Measurements from ENCODE around the gene GZMM.

Gene GZMM

GRCh38 chr19:590396-590745 is 46.5 kb downstream of the GZMM start:
- H3K9me3 ChIP-seq (ENCODE audit: severe bottlenecking): no peaks in the 10 kb centered on the region
- no peak overlapping the region for H3K27ac ChIP-seq (ENCODE audit: poor library complexity, severe bottlenecking)
- peak overlapping the region; percentile 18 for H3K4me3 ChIP-seq (ENCODE audit: severe bottlenecking)
- DNase-seq (ENCODE audit: low spot score) (no peak), ATAC-seq (ENCODE audit: low read depth) (no peak)
- H3K27me3 ChIP-seq (ENCODE audit: insufficient read depth, poor library complexity, severe bottlenecking): peaks cover 29% of the 10 kb centered on the region
- no peaks in the 10 kb centered on the region for H3K36me3 ChIP-seq (ENCODE audit: low read depth)
- no peak for TF ChIP-seq CTCF (IDR thresholded peaks at IDR 0.05; ENCODE audit: poor library complexity, severe bottlenecking)
- no peaks in the 10 kb centered on the region for H3K4me1 ChIP-seq (ENCODE audit: insufficient read depth, poor library complexity, severe bottlenecking)

- no peak for ATAC-seq (ENCODE audit: low read depth)
- no peaks in the 10 kb centered on the region for H3K9me3 ChIP-seq (ENCODE audit: severe bottlenecking)
- H3K4me3 ChIP-seq (ENCODE audit: severe bottlenecking): no peak overlapping the region
- no peaks in the 10 kb centered on the region for H3K36me3 ChIP-seq (ENCODE audit: low read depth)
- peaks cover 29% of the 10 kb centered on the region for H3K27me3 ChIP-seq (ENCODE audit: insufficient read depth, poor library complexity, severe bottlenecking)
- no peak for DNase-seq (ENCODE audit: low spot score)
- no peak overlapping the region for H3K27ac ChIP-seq (ENCODE audit: poor library complexity, severe bottlenecking)
- no peak for TF ChIP-seq CTCF (IDR thresholded peaks at IDR 0.05; ENCODE audit: poor library complexity, severe bottlenecking)
- no peaks in the 10 kb centered on the region for H3K4me1 ChIP-seq (ENCODE audit: insufficient read depth, poor library complexity, severe bottlenecking)
Observed at GRCh38 chr19:590750-591098, 46.9 kb downstream of the GZMM start.

- peaks cover 29% of the 10 kb centered on the region for H3K27me3 ChIP-seq (ENCODE audit: insufficient read depth, poor library complexity, severe bottlenecking)
- no peak for DNase-seq (ENCODE audit: low spot score)
- no peaks in the 10 kb centered on the region for H3K4me1 ChIP-seq (ENCODE audit: insufficient read depth, poor library complexity, severe bottlenecking)
Observed at GRCh38 chr19:591099-591958, 47.5 kb downstream of the GZMM start.

GRCh38 chr19:592101-592500 is 48.2 kb downstream of the GZMM start:
- no peak for DNase-seq (ENCODE audit: low spot score)
- Histone ChIP-seq H3K27me3 (ENCODE audit: insufficient read depth, poor library complexity, severe bottlenecking) (peaks cover 29% of the 10 kb centered on the region), H3K36me3 (ENCODE audit: low read depth) (no peaks in the 10 kb centered on the region), H3K9me3 (ENCODE audit: severe bottlenecking) (no peaks in the 10 kb centered on the region), H3K4me3 (ENCODE audit: severe bottlenecking) (no peak overlapping the region), H3K27ac (ENCODE audit: poor library complexity, severe bottlenecking) (no peak overlapping the region), H3K4me1 (ENCODE audit: insufficient read depth, poor library complexity, severe bottlenecking) (no peaks in the 10 kb centered on the region)
- no peak for TF ChIP-seq CTCF (IDR thresholded peaks at IDR 0.05; ENCODE audit: poor library complexity, severe bottlenecking)
- no peak for ATAC-seq (ENCODE audit: low read depth)

More at GRCh38 chr19:591099-591958, 47.5 kb downstream of the GZMM start:
- H3K36me3 ChIP-seq (ENCODE audit: low read depth): no peaks in the 10 kb centered on the region
- H3K4me3 ChIP-seq (ENCODE audit: severe bottlenecking): no peak overlapping the region
- H3K27ac ChIP-seq (ENCODE audit: poor library complexity, severe bottlenecking): no peak overlapping the region
- no peak for ATAC-seq (ENCODE audit: low read depth)
- no peak for TF ChIP-seq CTCF (IDR thresholded peaks at IDR 0.05; ENCODE audit: poor library complexity, severe bottlenecking)
- no peaks in the 10 kb centered on the region for H3K9me3 ChIP-seq (ENCODE audit: severe bottlenecking)

GRCh38 chr19:593055-593454 is 49.2 kb downstream of the GZMM start:
- Histone ChIP-seq H3K27me3 (ENCODE audit: insufficient read depth, poor library complexity, severe bottlenecking) (peaks cover 29% of the 10 kb centered on the region), H3K4me1 (ENCODE audit: insufficient read depth, poor library complexity, severe bottlenecking) (no peaks in the 10 kb centered on the region), H3K36me3 (ENCODE audit: low read depth) (no peaks in the 10 kb centered on the region), H3K9me3 (ENCODE audit: severe bottlenecking) (no peaks in the 10 kb centered on the region), H3K27ac (ENCODE audit: poor library complexity, severe bottlenecking) (no peak overlapping the region), H3K4me3 (ENCODE audit: severe bottlenecking) (no peak overlapping the region)
- DNase-seq (ENCODE audit: low spot score) (no peak), ATAC-seq (ENCODE audit: low read depth) (no peak)
- TF ChIP-seq CTCF (IDR thresholded peaks at IDR 0.05; ENCODE audit: poor library complexity, severe bottlenecking): no peak
